ENCODE results near the gene FOXN3.

DNA sequence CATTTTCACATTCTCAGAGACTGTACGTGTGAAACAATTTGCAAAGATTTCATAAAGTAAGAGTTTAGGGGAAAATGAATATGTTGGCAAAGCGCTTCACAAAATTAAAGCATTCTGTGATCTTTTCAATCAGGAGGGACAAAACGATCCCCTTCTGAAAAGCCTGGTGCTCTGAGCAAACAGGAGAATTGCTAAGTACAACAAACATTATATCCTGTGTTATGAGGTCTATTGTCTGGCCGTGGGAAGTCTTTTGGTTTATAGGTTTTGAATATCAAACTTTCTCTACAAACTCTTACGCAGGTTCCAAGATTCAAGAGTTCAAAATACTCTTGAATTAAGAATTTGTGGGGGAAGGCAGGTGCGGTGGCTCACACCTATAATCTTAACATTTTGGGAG lies 7.2 kb upstream of the FOXN3 start:
- TF ChIP-seq EP300 (IDR thresholded peaks at IDR 0.05; ENCODE audit: borderline replicate concordance in 1 of 2, control insufficient read depth in 1 of 2, low read depth in 2 of 2, low read length in 2 of 2) (no peak), YY1 (IDR thresholded peaks at IDR 0.05; ENCODE audit: low read depth, low read length) (no peak), CBX5 (IDR thresholded peaks at IDR 0.05; ENCODE audit: low read depth) (no peak), CHD1 (IDR thresholded peaks at IDR 0.05; ENCODE audit: low read depth, low read length) (no peak), CBX3 (IDR thresholded peaks at IDR 0.05; ENCODE audit: borderline replicate concordance, low read depth) (no peak), POLR2AphosphoS2 (IDR thresholded peaks at IDR 0.05; ENCODE audit: low read depth, low read length) (no peak), EZH2 (IDR thresholded peaks at IDR 0.05; ENCODE audit: borderline replicate concordance, control insufficient read depth, low read depth, low read length) (no peak), ZZZ3 (IDR thresholded peaks at IDR 0.05; ENCODE audit: control insufficient read depth, insufficient read length, low read depth) (no peak), POLR2AphosphoS5 (IDR thresholded peaks at IDR 0.05; ENCODE audit: low read length) (no peak)
- TF ChIP-seq, protein P1, sequence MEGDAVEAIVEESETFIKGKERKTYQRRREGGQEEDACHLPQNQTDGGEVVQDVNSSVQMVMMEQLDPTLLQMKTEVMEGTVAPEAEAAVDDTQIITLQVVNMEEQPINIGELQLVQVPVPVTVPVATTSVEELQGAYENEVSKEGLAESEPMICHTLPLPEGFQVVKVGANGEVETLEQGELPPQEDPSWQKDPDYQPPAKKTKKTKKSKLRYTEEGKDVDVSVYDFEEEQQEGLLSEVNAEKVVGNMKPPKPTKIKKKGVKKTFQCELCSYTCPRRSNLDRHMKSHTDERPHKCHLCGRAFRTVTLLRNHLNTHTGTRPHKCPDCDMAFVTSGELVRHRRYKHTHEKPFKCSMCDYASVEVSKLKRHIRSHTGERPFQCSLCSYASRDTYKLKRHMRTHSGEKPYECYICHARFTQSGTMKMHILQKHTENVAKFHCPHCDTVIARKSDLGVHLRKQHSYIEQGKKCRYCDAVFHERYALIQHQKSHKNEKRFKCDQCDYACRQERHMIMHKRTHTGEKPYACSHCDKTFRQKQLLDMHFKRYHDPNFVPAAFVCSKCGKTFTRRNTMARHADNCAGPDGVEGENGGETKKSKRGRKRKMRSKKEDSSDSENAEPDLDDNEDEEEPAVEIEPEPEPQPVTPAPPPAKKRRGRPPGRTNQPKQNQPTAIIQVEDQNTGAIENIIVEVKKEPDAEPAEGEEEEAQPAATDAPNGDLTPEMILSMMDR (IDR thresholded peaks at IDR 0.05 in 2 of 3, conservative IDR thresholded peaks at IDR 0.05 in 1 of 3; ENCODE audit: control insufficient read depth in 2 of 3, extremely low read depth in 1 of 3, insufficient read depth in 1 of 3, low read depth in 3 of 3, low read length in 3 of 3), result no peak
- TF ChIP-seq, protein P2, sequence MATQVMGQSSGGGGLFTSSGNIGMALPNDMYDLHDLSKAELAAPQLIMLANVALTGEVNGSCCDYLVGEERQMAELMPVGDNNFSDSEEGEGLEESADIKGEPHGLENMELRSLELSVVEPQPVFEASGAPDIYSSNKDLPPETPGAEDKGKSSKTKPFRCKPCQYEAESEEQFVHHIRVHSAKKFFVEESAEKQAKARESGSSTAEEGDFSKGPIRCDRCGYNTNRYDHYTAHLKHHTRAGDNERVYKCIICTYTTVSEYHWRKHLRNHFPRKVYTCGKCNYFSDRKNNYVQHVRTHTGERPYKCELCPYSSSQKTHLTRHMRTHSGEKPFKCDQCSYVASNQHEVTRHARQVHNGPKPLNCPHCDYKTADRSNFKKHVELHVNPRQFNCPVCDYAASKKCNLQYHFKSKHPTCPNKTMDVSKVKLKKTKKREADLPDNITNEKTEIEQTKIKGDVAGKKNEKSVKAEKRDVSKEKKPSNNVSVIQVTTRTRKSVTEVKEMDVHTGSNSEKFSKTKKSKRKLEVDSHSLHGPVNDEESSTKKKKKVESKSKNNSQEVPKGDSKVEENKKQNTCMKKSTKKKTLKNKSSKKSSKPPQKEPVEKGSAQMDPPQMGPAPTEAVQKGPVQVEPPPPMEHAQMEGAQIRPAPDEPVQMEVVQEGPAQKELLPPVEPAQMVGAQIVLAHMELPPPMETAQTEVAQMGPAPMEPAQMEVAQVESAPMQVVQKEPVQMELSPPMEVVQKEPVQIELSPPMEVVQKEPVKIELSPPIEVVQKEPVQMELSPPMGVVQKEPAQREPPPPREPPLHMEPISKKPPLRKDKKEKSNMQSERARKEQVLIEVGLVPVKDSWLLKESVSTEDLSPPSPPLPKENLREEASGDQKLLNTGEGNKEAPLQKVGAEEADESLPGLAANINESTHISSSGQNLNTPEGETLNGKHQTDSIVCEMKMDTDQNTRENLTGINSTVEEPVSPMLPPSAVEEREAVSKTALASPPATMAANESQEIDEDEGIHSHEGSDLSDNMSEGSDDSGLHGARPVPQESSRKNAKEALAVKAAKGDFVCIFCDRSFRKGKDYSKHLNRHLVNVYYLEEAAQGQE (IDR thresholded peaks at IDR 0.05; ENCODE audit: low read depth, low read length), result no peak
- TF ChIP-seq, protein P3, sequence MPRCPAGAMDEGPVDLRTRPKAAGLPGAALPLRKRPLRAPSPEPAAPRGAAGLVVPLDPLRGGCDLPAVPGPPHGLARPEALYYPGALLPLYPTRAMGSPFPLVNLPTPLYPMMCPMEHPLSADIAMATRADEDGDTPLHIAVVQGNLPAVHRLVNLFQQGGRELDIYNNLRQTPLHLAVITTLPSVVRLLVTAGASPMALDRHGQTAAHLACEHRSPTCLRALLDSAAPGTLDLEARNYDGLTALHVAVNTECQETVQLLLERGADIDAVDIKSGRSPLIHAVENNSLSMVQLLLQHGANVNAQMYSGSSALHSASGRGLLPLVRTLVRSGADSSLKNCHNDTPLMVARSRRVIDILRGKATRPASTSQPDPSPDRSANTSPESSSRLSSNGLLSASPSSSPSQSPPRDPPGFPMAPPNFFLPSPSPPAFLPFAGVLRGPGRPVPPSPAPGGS (IDR thresholded peaks at IDR 0.05; ENCODE audit: borderline replicate concordance, insufficient read depth, low read depth, low read length, poor library complexity, severe bottlenecking), result no peak
